Measurements from ENCODE around the gene LTBP2. TPM values are rescaled to one million over a fixed set of nuclear protein-coding genes. Genes with fewer than 3 reads are reported as not detected.

LTBP2 gene
- total and polyA plus RNA-seq, 3 donors from 2014 or later, result 19.6 to 45.3 (median 23.3) TPM

- Histone ChIP-seq H3K27me3 (no peaks in the 10 kb centered on the region), H3K9me3 (no peaks in the 10 kb centered on the region), H3K27ac (no peak overlapping the region), H3K4me3 (no peak overlapping the region), H3K36me3 (ENCODE audit: low read depth, missing control alignments) (no peaks in the 10 kb centered on the region), H3K4me1 (peaks cover 30% of the 10 kb centered on the region)
- DNase-seq, result no peak
- TF ChIP-seq POLR2A (IDR thresholded peaks at IDR 0.05), result no peak
- TF ChIP-seq, protein P1, sequence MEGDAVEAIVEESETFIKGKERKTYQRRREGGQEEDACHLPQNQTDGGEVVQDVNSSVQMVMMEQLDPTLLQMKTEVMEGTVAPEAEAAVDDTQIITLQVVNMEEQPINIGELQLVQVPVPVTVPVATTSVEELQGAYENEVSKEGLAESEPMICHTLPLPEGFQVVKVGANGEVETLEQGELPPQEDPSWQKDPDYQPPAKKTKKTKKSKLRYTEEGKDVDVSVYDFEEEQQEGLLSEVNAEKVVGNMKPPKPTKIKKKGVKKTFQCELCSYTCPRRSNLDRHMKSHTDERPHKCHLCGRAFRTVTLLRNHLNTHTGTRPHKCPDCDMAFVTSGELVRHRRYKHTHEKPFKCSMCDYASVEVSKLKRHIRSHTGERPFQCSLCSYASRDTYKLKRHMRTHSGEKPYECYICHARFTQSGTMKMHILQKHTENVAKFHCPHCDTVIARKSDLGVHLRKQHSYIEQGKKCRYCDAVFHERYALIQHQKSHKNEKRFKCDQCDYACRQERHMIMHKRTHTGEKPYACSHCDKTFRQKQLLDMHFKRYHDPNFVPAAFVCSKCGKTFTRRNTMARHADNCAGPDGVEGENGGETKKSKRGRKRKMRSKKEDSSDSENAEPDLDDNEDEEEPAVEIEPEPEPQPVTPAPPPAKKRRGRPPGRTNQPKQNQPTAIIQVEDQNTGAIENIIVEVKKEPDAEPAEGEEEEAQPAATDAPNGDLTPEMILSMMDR (IDR thresholded peaks at IDR 0.05), result no peak
- WGBS, 2 donors, result 94 to 95% methylated on average over 17 to 18 of the region's 18 CpGs
- intact Hi-C loops (cut with DNase I; ENCODE audit: low total_unique reads), result no loop called here
These were observed 25.2 kb downstream of the LTBP2 start for GRCh38 chr14:74586681-74587362.

DNA sequence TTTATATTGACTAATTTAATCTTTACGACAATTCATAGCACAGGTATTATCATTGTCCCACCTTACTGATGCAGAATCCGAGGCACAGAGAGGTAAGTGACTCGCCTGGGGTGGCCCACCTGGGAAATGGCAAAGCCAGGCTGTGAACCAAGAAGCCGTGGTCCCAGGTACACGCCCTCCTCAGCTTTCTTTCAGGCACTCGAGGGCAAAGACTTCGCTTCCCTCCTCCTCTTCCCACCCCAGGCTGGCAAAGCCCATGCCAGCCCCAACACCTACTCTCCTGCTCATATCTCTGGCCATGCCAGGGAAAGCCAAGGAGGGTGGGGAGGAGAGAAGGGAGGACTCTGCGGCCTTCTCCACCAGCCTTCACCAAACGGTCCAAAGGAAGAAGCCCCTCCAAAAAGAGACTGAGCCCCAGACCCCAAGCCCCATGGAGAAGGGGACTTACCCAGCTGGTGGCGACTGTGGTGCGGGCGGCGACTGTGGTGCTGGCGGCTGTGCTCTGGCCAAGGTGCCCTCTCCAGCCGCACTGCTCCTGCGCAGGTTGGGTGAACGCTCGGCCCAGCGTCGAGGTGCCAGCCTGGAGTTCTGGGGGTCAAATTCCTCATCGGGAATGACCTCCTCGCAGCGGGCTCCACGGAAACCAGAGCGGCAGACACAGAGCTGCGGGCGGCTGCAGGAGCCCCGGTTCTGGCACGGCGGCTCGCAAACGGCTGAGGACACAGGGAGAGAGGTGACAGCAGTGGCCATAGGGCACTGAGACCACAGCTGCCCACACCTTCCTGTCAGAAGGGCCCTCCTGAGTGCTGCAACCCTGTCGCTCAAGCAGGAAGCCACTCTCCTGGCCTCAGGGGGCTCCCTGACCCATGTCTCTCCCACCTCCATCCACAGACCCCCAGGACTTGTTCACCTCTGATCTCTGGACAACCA is 26.4 kb downstream of the LTBP2 start:
- H3K27ac ChIP-seq, result peak overlapping the region in 1 of 2 donors; percentile 25
- peaks cover 30% of the 10 kb centered on the region for H3K4me1 ChIP-seq
- intact Hi-C loops (cut with DNase I; ENCODE audit: low total_unique reads), result no loop called here
- no peak overlapping the region for H3K4me3 ChIP-seq
- H3K36me3 ChIP-seq (ENCODE audit: low read depth, missing control alignments), result no peaks in the 10 kb centered on the region
- H3K9me3 ChIP-seq, result no peaks in the 10 kb centered on the region
- TF ChIP-seq, protein P1 (IDR thresholded peaks at IDR 0.05), result no peak
- no peak for TF ChIP-seq POLR2A (IDR thresholded peaks at IDR 0.05)
- DNase-seq, result no peak
- WGBS, 2 donors, result 92 to 95% methylated on average over 32 to 33 of the region's 33 CpGs
- H3K27me3 ChIP-seq, result no peaks in the 10 kb centered on the region

DNA sequence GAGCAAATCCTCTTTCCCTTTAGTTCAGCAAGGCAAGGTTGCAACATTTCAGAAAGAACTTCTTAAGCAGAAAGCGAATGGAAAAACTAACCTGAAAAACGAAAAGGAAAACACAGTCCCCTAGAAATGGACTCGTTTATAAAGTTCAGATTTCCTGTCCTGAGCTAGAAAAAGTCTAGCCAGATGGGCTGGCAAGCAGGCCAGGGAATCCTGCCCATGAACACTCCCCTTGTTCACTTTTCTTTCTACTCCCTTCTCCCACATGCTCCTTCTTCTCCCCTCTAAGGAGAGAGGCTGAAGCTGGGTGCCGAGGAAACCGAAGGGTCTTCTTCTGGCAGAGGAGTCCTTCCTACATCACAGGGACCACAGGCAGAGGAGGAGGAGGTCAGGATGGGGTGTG is 27.1 kb downstream of the LTBP2 start:
- no peak for TF ChIP-seq POLR2A (IDR thresholded peaks at IDR 0.05)
- TF ChIP-seq, protein P1 (IDR thresholded peaks at IDR 0.05), result no peak
- no peaks in the 10 kb centered on the region for H3K27me3 ChIP-seq
- no peaks in the 10 kb centered on the region for H3K36me3 ChIP-seq (ENCODE audit: low read depth, missing control alignments)
- 35 to 39% methylated on average over 5 of the region's 5 CpGs for WGBS, 2 donors
- DNase-seq, result no peak
- H3K4me1 ChIP-seq, result peaks cover 36% of the 10 kb centered on the region
- no peaks in the 10 kb centered on the region for H3K9me3 ChIP-seq
- intact Hi-C loops (cut with DNase I; ENCODE audit: low total_unique reads), result no loop called here
- H3K4me3 ChIP-seq, result no peak overlapping the region
- peak overlapping the region in 1 of 2 donors; percentile 25 for H3K27ac ChIP-seq

GRCh38 chr14:74583689-74584434 is 28.2 kb downstream of the LTBP2 start:
- TF ChIP-seq POLR2A (IDR thresholded peaks at IDR 0.05), result no peak
- TF ChIP-seq, protein P1 (IDR thresholded peaks at IDR 0.05), result no peak
- Histone ChIP-seq H3K4me1 (peaks cover 37% of the 10 kb centered on the region), H3K27me3 (no peaks in the 10 kb centered on the region), H3K27ac (no peak overlapping the region), H3K4me3 (no peak overlapping the region), H3K36me3 (ENCODE audit: low read depth, missing control alignments) (no peaks in the 10 kb centered on the region), H3K9me3 (no peaks in the 10 kb centered on the region)
- intact Hi-C loops (cut with DNase I; ENCODE audit: low total_unique reads), result no loop called here
- 71 to 84% methylated on average over 5 to 6 of the region's 6 CpGs for WGBS, 2 donors
- DNase-seq, result no peak

All from testis (tissue), 3 donors.